Loucy (cell line): ENCODE results near the gene KIF3B.

Experiments used
- H2AFZ ChIP-seq: fragments of 200-600 bp; sonication (generic); 2 replicates; pipeline ENCODE4 v1.6.0; 2016; ENCODE audit warnings: antibody characterized with exemption, mild to moderate bottlenecking, low read length, moderate library complexity
- H3F3A ChIP-seq: fragments of 200-600 bp; 2 replicates; pipeline ENCODE4 v1.6.0; 2016; ENCODE audit warnings: antibody characterized with exemption, low read depth, mild to moderate bottlenecking
- H3K27me3 ChIP-seq: fragments of 200-600 bp; sonication (generic); 2 replicates; pipeline ENCODE4 v1.6.1; 2014; ENCODE audit warnings: low read length, mild to moderate bottlenecking; ENCODE audit not compliant: insufficient read depth, poor library complexity, severe bottlenecking
- H3K36me3 ChIP-seq: fragments of 200-600 bp; sonication (generic); 2 replicates; pipeline ENCODE4 v1.6.1; 2016; ENCODE audit warnings: low read length; ENCODE audit not compliant: insufficient read depth
- H3K4me1 ChIP-seq: fragments of 200-600 bp; sonication (generic); 2 replicates; pipeline ENCODE4 v1.5.1; 2014; ENCODE audit warnings: low read length, mild to moderate bottlenecking; ENCODE audit not compliant: insufficient read depth, poor library complexity, severe bottlenecking
- H3K4me2 ChIP-seq: fragments of 200-600 bp; sonication (generic); 2 replicates; pipeline ENCODE4 v1.6.0; 2014; ENCODE audit warnings: antibody characterized with exemption, low read length, low read depth, mild to moderate bottlenecking; ENCODE audit not compliant: poor library complexity, severe bottlenecking
- H3K4me3 ChIP-seq: fragments of 200-600 bp; sonication (generic); 2 replicates; pipeline ENCODE4 v1.5.1; 2014; ENCODE audit warnings: low read length, mild to moderate bottlenecking, mixed read lengths; ENCODE audit not compliant: poor library complexity, severe bottlenecking
- H3K79me2 ChIP-seq: fragments of 200-600 bp; sonication (generic); 2 replicates; pipeline ENCODE4 v1.6.1; 2014; ENCODE audit warnings: low read length; ENCODE audit not compliant: insufficient read depth
- H3K9ac ChIP-seq: fragments of 200-600 bp; sonication (generic); 2 replicates; pipeline ENCODE4 v1.6.0; 2014; ENCODE audit warnings: mild to moderate bottlenecking, low read depth, low read length, moderate library complexity; ENCODE audit not compliant: poor library complexity, severe bottlenecking
- H3K9me2 ChIP-seq: fragments of 200-600 bp; sonication (generic); replicated peaks from 2 replicates; pipeline ENCODE4 v1.6.1; 2016; ENCODE audit warnings: low read depth, low read length, mixed read lengths
- H3K9me3 ChIP-seq: fragments of 200-600 bp; sonication (generic); 2 replicates; pipeline ENCODE4 v1.6.1; 2014; ENCODE audit warnings: mild to moderate bottlenecking, antibody characterized with exemption, low read length, low read depth; ENCODE audit not compliant: insufficient read depth
- H4K20me1 ChIP-seq: fragments of 200-600 bp; sonication (generic); 2 replicates; pipeline ENCODE4 v1.6.0; 2014; ENCODE audit warnings: antibody characterized with exemption, low read length, mild to moderate bottlenecking; ENCODE audit not compliant: insufficient read depth, poor library complexity, severe bottlenecking
- CTCF ChIP-seq: fragments of 200-600 bp; sonication (generic); conservative IDR thresholded peaks from 2 replicates; pipeline ENCODE4 v1.5.1; 2014; ENCODE audit warnings: mild to moderate bottlenecking, antibody characterized with exemption, low read length
- EZH2phosphoT487 ChIP-seq: fragments of 200-600 bp; IDR thresholded peaks from 2 replicates; pipeline ENCODE4 v1.6.1; 2018; ENCODE audit warnings: antibody characterized with exemption, mild to moderate bottlenecking, moderate library complexity, borderline replicate concordance

KIF3B gene

GRCh38 chr20:32232326-32232886, 45.0 kb upstream of the KIF3B start:
- Histone ChIP-seq H3K9me2 (no peaks in the 10 kb centered on the region), H4K20me1 (no peaks in the 10 kb centered on the region), H3K4me2 (peak overlapping the region; percentile 36), H3K4me3 (no peak overlapping the region), H3K27me3 (no peaks in the 10 kb centered on the region), H3F3A (no peaks in the 10 kb centered on the region), H3K36me3 (peaks cover 60% of the 10 kb centered on the region; the same call in 1 of the 2 replicates), H3K79me2 (no peaks in the 10 kb centered on the region), H3K9me3 (no peaks in the 10 kb centered on the region), H3K9ac (no peak overlapping the region), H2AFZ (no peak overlapping the region), H3K4me1 (peaks cover 5% of the 10 kb centered on the region)
- TF ChIP-seq EZH2phosphoT487, result no peak

GRCh38 chr20:32233286-32233685, 44.2 kb upstream of the KIF3B start:
- TF ChIP-seq CTCF, result no peak
- no peak for TF ChIP-seq EZH2phosphoT487
- Histone ChIP-seq H3K9ac (no peak overlapping the region), H3K9me3 (no peaks in the 10 kb centered on the region), H3K36me3 (peaks cover 60% of the 10 kb centered on the region; the same call in 1 of the 2 replicates), H3F3A (no peaks in the 10 kb centered on the region), H2AFZ (no peak overlapping the region), H3K4me2 (no peak overlapping the region), H4K20me1 (no peaks in the 10 kb centered on the region), H3K4me1 (peaks cover 5% of the 10 kb centered on the region), H3K79me2 (no peaks in the 10 kb centered on the region), H3K4me3 (no peak overlapping the region), H3K9me2 (no peaks in the 10 kb centered on the region), H3K27me3 (no peaks in the 10 kb centered on the region)

GRCh38 chr20:32234135-32234808, 43.2 kb upstream of the KIF3B start:
- no peaks in the 10 kb centered on the region for H3K9me3 ChIP-seq
- no peak overlapping the region for H2AFZ ChIP-seq
- peaks cover 5% of the 10 kb centered on the region for H3K4me1 ChIP-seq
- H3K4me3 ChIP-seq, result no peak overlapping the region
- TF ChIP-seq CTCF, result no peak
- no peak for TF ChIP-seq EZH2phosphoT487
- no peak overlapping the region for H3K9ac ChIP-seq
- no peaks in the 10 kb centered on the region for H3K79me2 ChIP-seq
- H3K27me3 ChIP-seq, result no peaks in the 10 kb centered on the region
- H4K20me1 ChIP-seq, result no peaks in the 10 kb centered on the region
- no peaks in the 10 kb centered on the region for H3F3A ChIP-seq
- peaks cover 50% of the 10 kb centered on the region; the same call in 1 of the 2 replicates for H3K36me3 ChIP-seq
- no peaks in the 10 kb centered on the region for H3K9me2 ChIP-seq
- H3K4me2 ChIP-seq, result no peak overlapping the region
